A549 (cell line): ENCODE results near the gene PIWIL4. TPM values are rescaled to one million over a fixed set of nuclear protein-coding genes. Genes with fewer than 3 reads are reported as not detected.

ENCODE experiments used
- ATAC-seq, 2 experiments: fragments of 200-7000 bp in 1 of 2; fragments of >200 bp in 1 of 2; cut with Nextera tagmentation in 1 of 2; cut with Tn5 transposase in 1 of 2; 3 replicates each; pipeline versions ENCODE4 v1.8.0 to v1.9.1; 2018 to 2020; ENCODE audit warnings: mild to moderate bottlenecking in 1 of 2, moderate library complexity in 1 of 2
- CTCF ChIA-PET: fragments of 300-600 bp; sonication (Branson Sonifier 250); formaldehyde crosslinking; extraction: SDS; loops from one replicate; lab custom pipeline; 2021; ENCODE audit warnings: antibody characterized with exemption, inconsistent platforms; lab: Yijun Ruan, JAX
- POLR2A ChIA-PET: fragments of 350-600 bp; formaldehyde crosslinking; extraction: SDS; loops from one replicate; lab custom pipeline; 2021; ENCODE audit warnings: antibody characterized with exemption, inconsistent platforms; lab: Yijun Ruan, JAX
- DNase-seq, 2 experiments: peaks; one replicate each; pipeline versions ENCODE4 v3.0.0 to v3.0.0-alpha.2; 2011 to 2016; ENCODE audit warnings: low read depth in 1 of 2, low spot score in 1 of 2
- FAIRE-seq: peaks from 2 replicates; lab custom pipeline; 2011; peaks lifted over from hg19 to GRCh38; lab: Jason Lieb, UNC
- H3K27ac ChIP-seq, 2 experiments: fragments of >200 bp; sonication (Bioruptor Twin); formaldehyde crosslinking; 3 replicates each; pipeline ENCODE4 v1.5.1; 2016 to 2017
- H3K4me1 ChIP-seq: fragments of >200 bp; sonication (Bioruptor Twin); formaldehyde crosslinking; 3 replicates; pipeline ENCODE4 v1.6.1; 2016
- H3K4me2 ChIP-seq: fragments of >200 bp; sonication (Bioruptor Twin); formaldehyde crosslinking; 3 replicates; pipeline ENCODE4 v1.6.1; 2016
- H3K4me3 ChIP-seq: fragments of >200 bp; sonication (Bioruptor Twin); formaldehyde crosslinking; 3 replicates; pipeline ENCODE4 v1.5.1; 2016
- H3K9me3 ChIP-seq: fragments of >200 bp; sonication (Bioruptor Twin); formaldehyde crosslinking; 3 replicates; pipeline ENCODE4 v1.6.1; 2016
- CBX2 ChIP-seq: fragments of 200-600 bp; sonication (generic); IDR thresholded peaks from 2 replicates; pipeline ENCODE4 v1.6.1; 2016; ENCODE audit warnings: low read depth, mild to moderate bottlenecking, borderline replicate concordance
- CHD2 ChIP-seq: fragments of 150-350 bp; IDR thresholded peaks from 2 replicates; pipeline ENCODE4 v1.6.1; 2014; ENCODE audit warnings: low read length; ENCODE audit not compliant: partially characterized antibody
- CHD4 ChIP-seq: fragments of 200-600 bp; sonication (generic); IDR thresholded peaks from 2 replicates; pipeline ENCODE4 v1.6.1; 2016; ENCODE audit warnings: antibody characterized with exemption, mild to moderate bottlenecking, borderline replicate concordance
- E2F6 ChIP-seq: IDR thresholded peaks from 2 replicates; pipeline ENCODE4 v1.6.1; 2012; ENCODE audit warnings: low read depth, borderline replicate concordance
- EHF ChIP-seq: fragments of 250-450 bp; sonication (Bioruptor Pico); IDR thresholded peaks from 2 replicates; pipeline ENCODE4 v1.5.0; 2020; ENCODE audit warnings: mild to moderate bottlenecking
- EP300 ChIP-seq, 2 experiments: fragments of >200 bp; sonication (Bioruptor Twin); formaldehyde crosslinking; IDR thresholded peaks; 2 replicates in 1 of 2; 3 replicates in 1 of 2; pipeline ENCODE4 v1.6.1; 2016 to 2017
- ESRRA ChIP-seq: fragments of 150-350 bp; IDR thresholded peaks from 2 replicates; pipeline ENCODE4 v1.6.1; 2014; ENCODE audit warnings: mild to moderate bottlenecking, low read length, borderline replicate concordance
- FOSB ChIP-seq: fragments of 250-450 bp; sonication (Bioruptor Pico); IDR thresholded peaks from 2 replicates; pipeline ENCODE4 v1.5.0; 2020; ENCODE audit warnings: mild to moderate bottlenecking, moderate library complexity
- FOSL2 ChIP-seq, 2 experiments: fragments of 450-650 bp in 1 of 2; fragments of >200 bp in 1 of 2; sonication (Bioruptor Twin) in 1 of 2; formaldehyde crosslinking; IDR thresholded peaks; 2 replicates each; pipeline versions ENCODE4 v1.5.0 to v1.6.1; 2016 to 2020; ENCODE audit warnings: mild to moderate bottlenecking in 1 of 2, moderate library complexity in 1 of 2
- HDAC2 ChIP-seq: fragments of 200-600 bp; sonication (generic); IDR thresholded peaks from 2 replicates; pipeline ENCODE4 v1.6.1; 2016
- HEYL ChIP-seq: fragments of 250-450 bp; sonication (Bioruptor Pico); IDR thresholded peaks from 2 replicates; pipeline ENCODE4 v1.8.0; 2021; ENCODE audit warnings: mild to moderate bottlenecking, moderate library complexity
- HMGXB4 ChIP-seq: fragments of 250-450 bp; sonication (Bioruptor Pico); IDR thresholded peaks from 2 replicates; pipeline ENCODE4 v1.5.0; 2021; ENCODE audit warnings: mild to moderate bottlenecking, moderate library complexity, borderline replicate concordance
- HOXB5 ChIP-seq: fragments of 250-450 bp; sonication (Bioruptor Pico); IDR thresholded peaks from 2 replicates; pipeline ENCODE4 v1.5.0; 2020; ENCODE audit warnings: mild to moderate bottlenecking, moderate library complexity
- MAX ChIP-seq: IDR thresholded peaks from 2 replicates; pipeline ENCODE4 v1.6.1; 2012
- MYC ChIP-seq: IDR thresholded peaks from 2 replicates; pipeline ENCODE4 v1.6.1; 2012; ENCODE audit warnings: mild to moderate bottlenecking, inconsistent platforms, low read length, improper control_type of control experiment, borderline replicate concordance
- NPAS2 ChIP-seq: fragments of 250-450 bp; sonication (Bioruptor Pico); IDR thresholded peaks from 2 replicates; pipeline ENCODE4 v1.8.0; 2022; ENCODE audit warnings: mild to moderate bottlenecking, moderate library complexity, borderline replicate concordance
- NR3C1 ChIP-seq: fragments of >200 bp; sonication (Bioruptor Twin); formaldehyde crosslinking; IDR thresholded peaks from 3 replicates; pipeline ENCODE4 v1.6.1; 2017
- PBX3 ChIP-seq: IDR thresholded peaks from 2 replicates; pipeline ENCODE4 v1.6.1; 2012
- POLR2A ChIP-seq: IDR thresholded peaks from 2 replicates; pipeline ENCODE4 v1.6.1; 2012; ENCODE audit warnings: mild to moderate bottlenecking, low read length
- RARB ChIP-seq: fragments of 250-450 bp; sonication (Bioruptor Pico); IDR thresholded peaks from 2 replicates; pipeline ENCODE4 v1.8.0; 2021; ENCODE audit warnings: mild to moderate bottlenecking, moderate library complexity
- RCOR1 ChIP-seq: fragments of 150-350 bp; IDR thresholded peaks from 2 replicates; pipeline ENCODE4 v1.6.1; 2014; ENCODE audit warnings: antibody characterized with exemption, low read length, low read depth
- RNF2 ChIP-seq: fragments of 200-600 bp; sonication (generic); IDR thresholded peaks from 2 replicates; pipeline ENCODE4 v1.6.1; 2016; ENCODE audit warnings: low read depth, mild to moderate bottlenecking, antibody characterized with exemption, moderate library complexity, borderline replicate concordance
- SREBF2 ChIP-seq: fragments of 450-650 bp; IDR thresholded peaks from 2 replicates; pipeline ENCODE4 v1.6.1; 2014; ENCODE audit warnings: mild to moderate bottlenecking, moderate library complexity
- ZC3H11A ChIP-seq: fragments of 450-650 bp; IDR thresholded peaks from 2 replicates; pipeline ENCODE4 v1.6.1; 2014; ENCODE audit warnings: antibody characterized with exemption, mild to moderate bottlenecking
- ZSCAN20 ChIP-seq: fragments of 250-450 bp; sonication (Bioruptor Pico); IDR thresholded peaks from 2 replicates; pipeline ENCODE4 v1.8.0; 2022; ENCODE audit warnings: mild to moderate bottlenecking, moderate library complexity
- WGBS: methylation state at CpG from one replicate; pipeline ENCODE4 v1.1.6; 2017; ENCODE audit errors: missing lambda C conversion rate; 5-methylcytosine and 5-hydroxymethylcytosine counted together
- polyA plus RNA-seq, 4 experiments: library from polyadenylated mRNA; depleted of rRNA in 3 of 4; stranded (reverse); fragments of >200 nt; fragmentation: RNase III in 1 of 4; extraction: RNeasy Plus Mini Kit Qiagen cat#74134 plus additional on column Dnase treatment in 1 of 4; gene quantifications; 2 replicates in 3 of 4; 3 replicates in 1 of 4; pipeline ENCODE4 v1.2.3, GENCODE V29; 2011 to 2017
- TF ChIP-seq, protein P1 (sequence below): fragments of 450-650 bp; IDR thresholded peaks from 2 replicates; pipeline ENCODE4 v1.6.1; 2014; ENCODE audit warnings: antibody characterized with exemption
- TF ChIP-seq, protein P2 (sequence below): fragments of 250-450 bp; sonication (Bioruptor Pico); IDR thresholded peaks from 2 replicates; pipeline ENCODE4 v1.5.0; 2020; ENCODE audit warnings: low read depth, mild to moderate bottlenecking, moderate library complexity

Gene PIWIL4
- polyA plus RNA-seq, 2 of the 4 experiments (the other 2 are of a cell fraction), result 0.28 to 0.35 TPM

- TF ChIP-seq MAX, result peak; percentile 88
- no peak for TF ChIP-seq CHD4
- no peak for TF ChIP-seq FOSB (CRISPR knock-in tag)
- TF ChIP-seq HMGXB4, result peak; percentile 48; the same call in 1 of the 2 replicates
- no peak for TF ChIP-seq RARB (CRISPR knock-in tag)
- TF ChIP-seq POLR2A, result peak; percentile 45
- TF ChIP-seq, protein P1, sequence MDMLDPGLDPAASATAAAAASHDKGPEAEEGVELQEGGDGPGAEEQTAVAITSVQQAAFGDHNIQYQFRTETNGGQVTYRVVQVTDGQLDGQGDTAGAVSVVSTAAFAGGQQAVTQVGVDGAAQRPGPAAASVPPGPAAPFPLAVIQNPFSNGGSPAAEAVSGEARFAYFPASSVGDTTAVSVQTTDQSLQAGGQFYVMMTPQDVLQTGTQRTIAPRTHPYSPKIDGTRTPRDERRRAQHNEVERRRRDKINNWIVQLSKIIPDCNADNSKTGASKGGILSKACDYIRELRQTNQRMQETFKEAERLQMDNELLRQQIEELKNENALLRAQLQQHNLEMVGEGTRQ, result no peak
- no peak for TF ChIP-seq RNF2
- no peak for TF ChIP-seq HOXB5 (CRISPR knock-in tag)
- no peak for TF ChIP-seq ZC3H11A
Observed at GRCh38 chr11:94543695-94544645, 23.2 kb upstream of the PIWIL4 start, which contains the start of gene FUT4 (continued).

DNA sequence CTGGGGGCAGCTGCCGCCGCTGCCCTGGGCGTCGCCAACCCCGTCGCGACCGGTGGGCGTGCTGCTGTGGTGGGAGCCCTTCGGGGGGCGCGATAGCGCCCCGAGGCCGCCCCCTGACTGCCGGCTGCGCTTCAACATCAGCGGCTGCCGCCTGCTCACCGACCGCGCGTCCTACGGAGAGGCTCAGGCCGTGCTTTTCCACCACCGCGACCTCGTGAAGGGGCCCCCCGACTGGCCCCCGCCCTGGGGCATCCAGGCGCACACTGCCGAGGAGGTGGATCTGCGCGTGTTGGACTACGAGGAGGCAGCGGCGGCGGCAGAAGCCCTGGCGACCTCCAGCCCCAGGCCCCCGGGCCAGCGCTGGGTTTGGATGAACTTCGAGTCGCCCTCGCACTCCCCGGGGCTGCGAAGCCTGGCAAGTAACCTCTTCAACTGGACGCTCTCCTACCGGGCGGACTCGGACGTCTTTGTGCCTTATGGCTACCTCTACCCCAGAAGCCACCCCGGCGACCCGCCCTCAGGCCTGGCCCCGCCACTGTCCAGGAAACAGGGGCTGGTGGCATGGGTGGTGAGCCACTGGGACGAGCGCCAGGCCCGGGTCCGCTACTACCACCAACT lies 22.4 kb upstream of the PIWIL4 start:
- FAIRE-seq, result no peak
- CTCF ChIA-PET, result no interaction called here
- ATAC-seq, result no peak
- DNase-seq, result no peak
- Histone ChIP-seq H3K9me3 (no peaks in the 10 kb centered on the region), H3K4me3 (peak overlapping the region; percentile 69), H3K4me2 (peak overlapping the region; percentile 80), H3K27ac (peak overlapping the region; percentile 85 to 100), H3K4me1 (peaks cover 23% of the 10 kb centered on the region)
- WGBS, result 69% methylated on average over 16 of the region's 59 CpGs
- no peak for TF ChIP-seq ZSCAN20 (CRISPR knock-in tag)
- TF ChIP-seq NR3C1, result no peak
- no peak for TF ChIP-seq FOSB (CRISPR knock-in tag)
- no peak for TF ChIP-seq SREBF2
- no peak for TF ChIP-seq RCOR1
- TF ChIP-seq MYC, result no peak
- no peak for TF ChIP-seq CBX2
- no peak for TF ChIP-seq FOSL2 (IDR thresholded peaks at IDR 0.05)
- no peak for TF ChIP-seq FOSL2 (CRISPR knock-in tag; IDR thresholded peaks at IDR 0.05)
- no peak for TF ChIP-seq HEYL (CRISPR knock-in tag)
- no peak for TF ChIP-seq EP300 (IDR thresholded peaks at IDR 0.05)
- no peak for TF ChIP-seq HDAC2
- TF ChIP-seq EHF (CRISPR knock-in tag), result no peak
- no peak for TF ChIP-seq ESRRA
- no peak for TF ChIP-seq NPAS2 (CRISPR knock-in tag)
- TF ChIP-seq, protein P2, sequence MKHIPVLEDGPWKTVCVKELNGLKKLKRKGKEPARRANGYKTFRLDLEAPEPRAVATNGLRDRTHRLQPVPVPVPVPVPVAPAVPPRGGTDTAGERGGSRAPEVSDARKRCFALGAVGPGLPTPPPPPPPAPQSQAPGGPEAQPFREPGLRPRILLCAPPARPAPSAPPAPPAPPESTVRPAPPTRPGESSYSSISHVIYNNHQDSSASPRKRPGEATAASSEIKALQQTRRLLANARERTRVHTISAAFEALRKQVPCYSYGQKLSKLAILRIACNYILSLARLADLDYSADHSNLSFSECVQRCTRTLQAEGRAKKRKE (CRISPR knock-in tag), result no peak
- no peak for TF ChIP-seq E2F6
- no peak for TF ChIP-seq CHD2
- TF ChIP-seq ZC3H11A, result no peak
- TF ChIP-seq PBX3, result no peak
- TF ChIP-seq, protein P1, result no peak
- POLR2A ChIA-PET, result interaction anchor here (1.3 kb wide), 2 partner anchors 23 to 39 kb away, joined by 3 read pairs; no protein-coding TSS in a partner anchor
